ENCODE measurements around the gene PLA2G4A. TPM values are rescaled to one million over a fixed set of nuclear protein-coding genes. Genes with fewer than 3 reads are reported as not detected.
"Not testable (repeated sequence)": the region's sequence is repeated elsewhere in the genome, so short reads cannot be mapped to it uniquely, and the experiment has no call there.

Gene PLA2G4A
- polyA plus RNA-seq, 1 donor from 2014 or later: not detected

DNA sequence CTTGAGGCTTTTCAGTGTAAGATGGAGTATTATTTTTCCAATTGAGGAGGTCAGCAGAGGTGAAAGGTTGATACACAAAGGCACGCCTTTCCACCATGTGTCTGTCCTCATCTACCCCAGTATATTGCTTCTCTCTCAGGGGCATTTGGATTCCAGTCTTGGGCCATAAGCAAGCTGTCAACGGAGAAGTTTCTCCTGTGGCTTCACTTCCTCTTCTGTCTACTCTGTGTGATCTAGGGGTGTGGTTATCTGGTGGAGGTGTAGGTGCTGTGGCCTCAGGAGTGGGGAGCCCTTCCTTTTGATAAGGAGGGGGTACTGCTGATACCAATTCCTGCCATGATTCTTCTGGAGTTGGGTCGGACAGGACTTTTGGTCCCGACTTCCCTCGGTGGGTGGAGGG, 92.6 kb downstream of the PLA2G4A start:
- not testable (repeated sequence) for H3K4me2 ChIP-seq (ENCODE audit: low read length); H2AFZ ChIP-seq (ENCODE audit: low read depth, low read length); H3K36me3 ChIP-seq (ENCODE audit: insufficient read depth, low read length); H3F3A ChIP-seq (ENCODE audit: insufficient read depth, low read length, poor library complexity, severe bottlenecking); H3K79me2 ChIP-seq (replicated peaks; ENCODE audit: insufficient read depth, low read length); H3K9me3 ChIP-seq (ENCODE audit: low read length); H3K27ac ChIP-seq (ENCODE audit: low read length); H3K27me3 ChIP-seq (ENCODE audit: insufficient read depth, low read depth, low read length); H3K4me3 ChIP-seq (ENCODE audit: low read length); H3K9me2 ChIP-seq (ENCODE audit: insufficient read depth, low read length); H4K20me1 ChIP-seq (ENCODE audit: insufficient read depth); H3K9ac ChIP-seq (ENCODE audit: low read length)

DNA sequence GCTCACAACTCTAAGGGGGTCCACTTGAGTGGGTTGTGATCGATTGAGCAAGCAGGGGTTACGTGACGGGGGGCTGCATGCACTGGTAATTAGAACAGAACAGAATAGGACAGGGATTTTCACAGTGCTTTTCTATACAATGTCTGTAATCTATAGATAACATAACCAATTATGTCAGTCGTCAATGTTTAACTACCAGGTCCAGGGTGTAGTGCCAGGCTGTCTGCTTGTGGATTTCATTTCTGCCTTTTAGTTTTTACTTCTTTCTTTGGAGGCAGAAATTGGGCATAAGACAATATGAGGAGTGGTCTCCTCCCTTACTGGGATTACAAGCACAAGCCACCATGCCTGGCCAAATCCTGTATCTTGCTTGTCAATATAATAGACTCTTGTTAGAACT, 94.1 kb downstream of the PLA2G4A start:
- H3K9me2 ChIP-seq (ENCODE audit: insufficient read depth, low read length); H4K20me1 ChIP-seq (ENCODE audit: insufficient read depth); H3K27me3 ChIP-seq (ENCODE audit: insufficient read depth, low read depth, low read length); H3F3A ChIP-seq (ENCODE audit: insufficient read depth, low read length, poor library complexity, severe bottlenecking); H3K4me3 ChIP-seq (ENCODE audit: low read length); H3K79me2 ChIP-seq (replicated peaks; ENCODE audit: insufficient read depth, low read length); H3K4me2 ChIP-seq (ENCODE audit: low read length); H2AFZ ChIP-seq (ENCODE audit: low read depth, low read length); H3K9ac ChIP-seq (ENCODE audit: low read length); H3K36me3 ChIP-seq (ENCODE audit: insufficient read depth, low read length); H3K27ac ChIP-seq (ENCODE audit: low read length); H3K9me3 ChIP-seq (ENCODE audit: low read length): not testable (repeated sequence)

DNA sequence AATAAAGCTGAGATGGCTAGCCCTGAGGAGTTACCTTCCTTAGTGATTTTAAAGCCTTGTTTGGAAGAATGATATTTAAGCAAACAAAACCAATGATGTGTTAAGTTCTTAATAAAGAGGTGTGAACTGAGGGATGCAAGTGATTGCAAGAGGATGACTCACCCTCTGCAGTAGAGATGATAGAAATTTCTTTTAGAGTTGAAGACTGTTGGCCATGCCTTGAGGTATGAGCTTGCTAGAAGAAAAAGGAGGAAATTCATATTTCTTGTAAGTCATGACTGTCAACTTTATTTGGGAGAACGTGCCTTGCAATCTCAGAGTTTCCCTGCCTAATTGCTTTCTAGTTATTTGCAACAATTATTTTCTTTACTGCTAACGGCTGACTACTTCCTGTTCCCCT, 94.7 kb downstream of the PLA2G4A start:
- H3K27ac ChIP-seq (ENCODE audit: low read length): no peak overlapping the region
- H2AFZ ChIP-seq (ENCODE audit: low read depth, low read length): no peak overlapping the region
- no peak overlapping the region for H3K4me2 ChIP-seq (ENCODE audit: low read length)
- H3F3A ChIP-seq (ENCODE audit: insufficient read depth, low read length, poor library complexity, severe bottlenecking): no peaks in the 10 kb centered on the region
- no peak overlapping the region for H3K9ac ChIP-seq (ENCODE audit: low read length)
- no peaks in the 10 kb centered on the region for H3K9me2 ChIP-seq (ENCODE audit: insufficient read depth, low read length)
- TF ChIP-seq MXI1 (conservative IDR thresholded peaks at IDR 0.05; ENCODE audit: poor library complexity, severe bottlenecking) (no peak), EP300 (conservative IDR thresholded peaks at IDR 0.05; ENCODE audit: poor library complexity, severe bottlenecking) (no peak), TAF1 (IDR thresholded peaks at IDR 0.05; ENCODE audit: low read depth) (no peak), POLR2AphosphoS5 (IDR thresholded peaks at IDR 0.05) (no peak), RAD21 (conservative IDR thresholded peaks at IDR 0.05) (no peak), SMC3 (conservative IDR thresholded peaks at IDR 0.05; ENCODE audit: poor library complexity) (no peak), EZH2 (IDR thresholded peaks at IDR 0.05; ENCODE audit: borderline replicate concordance, insufficient read depth, low read length, poor library complexity, severe bottlenecking) (no peak)
- TF ChIP-seq, protein P1, sequence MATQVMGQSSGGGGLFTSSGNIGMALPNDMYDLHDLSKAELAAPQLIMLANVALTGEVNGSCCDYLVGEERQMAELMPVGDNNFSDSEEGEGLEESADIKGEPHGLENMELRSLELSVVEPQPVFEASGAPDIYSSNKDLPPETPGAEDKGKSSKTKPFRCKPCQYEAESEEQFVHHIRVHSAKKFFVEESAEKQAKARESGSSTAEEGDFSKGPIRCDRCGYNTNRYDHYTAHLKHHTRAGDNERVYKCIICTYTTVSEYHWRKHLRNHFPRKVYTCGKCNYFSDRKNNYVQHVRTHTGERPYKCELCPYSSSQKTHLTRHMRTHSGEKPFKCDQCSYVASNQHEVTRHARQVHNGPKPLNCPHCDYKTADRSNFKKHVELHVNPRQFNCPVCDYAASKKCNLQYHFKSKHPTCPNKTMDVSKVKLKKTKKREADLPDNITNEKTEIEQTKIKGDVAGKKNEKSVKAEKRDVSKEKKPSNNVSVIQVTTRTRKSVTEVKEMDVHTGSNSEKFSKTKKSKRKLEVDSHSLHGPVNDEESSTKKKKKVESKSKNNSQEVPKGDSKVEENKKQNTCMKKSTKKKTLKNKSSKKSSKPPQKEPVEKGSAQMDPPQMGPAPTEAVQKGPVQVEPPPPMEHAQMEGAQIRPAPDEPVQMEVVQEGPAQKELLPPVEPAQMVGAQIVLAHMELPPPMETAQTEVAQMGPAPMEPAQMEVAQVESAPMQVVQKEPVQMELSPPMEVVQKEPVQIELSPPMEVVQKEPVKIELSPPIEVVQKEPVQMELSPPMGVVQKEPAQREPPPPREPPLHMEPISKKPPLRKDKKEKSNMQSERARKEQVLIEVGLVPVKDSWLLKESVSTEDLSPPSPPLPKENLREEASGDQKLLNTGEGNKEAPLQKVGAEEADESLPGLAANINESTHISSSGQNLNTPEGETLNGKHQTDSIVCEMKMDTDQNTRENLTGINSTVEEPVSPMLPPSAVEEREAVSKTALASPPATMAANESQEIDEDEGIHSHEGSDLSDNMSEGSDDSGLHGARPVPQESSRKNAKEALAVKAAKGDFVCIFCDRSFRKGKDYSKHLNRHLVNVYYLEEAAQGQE (IDR thresholded peaks at IDR 0.05; ENCODE audit: borderline replicate concordance): no peak
- TF ChIP-seq, protein P2, sequence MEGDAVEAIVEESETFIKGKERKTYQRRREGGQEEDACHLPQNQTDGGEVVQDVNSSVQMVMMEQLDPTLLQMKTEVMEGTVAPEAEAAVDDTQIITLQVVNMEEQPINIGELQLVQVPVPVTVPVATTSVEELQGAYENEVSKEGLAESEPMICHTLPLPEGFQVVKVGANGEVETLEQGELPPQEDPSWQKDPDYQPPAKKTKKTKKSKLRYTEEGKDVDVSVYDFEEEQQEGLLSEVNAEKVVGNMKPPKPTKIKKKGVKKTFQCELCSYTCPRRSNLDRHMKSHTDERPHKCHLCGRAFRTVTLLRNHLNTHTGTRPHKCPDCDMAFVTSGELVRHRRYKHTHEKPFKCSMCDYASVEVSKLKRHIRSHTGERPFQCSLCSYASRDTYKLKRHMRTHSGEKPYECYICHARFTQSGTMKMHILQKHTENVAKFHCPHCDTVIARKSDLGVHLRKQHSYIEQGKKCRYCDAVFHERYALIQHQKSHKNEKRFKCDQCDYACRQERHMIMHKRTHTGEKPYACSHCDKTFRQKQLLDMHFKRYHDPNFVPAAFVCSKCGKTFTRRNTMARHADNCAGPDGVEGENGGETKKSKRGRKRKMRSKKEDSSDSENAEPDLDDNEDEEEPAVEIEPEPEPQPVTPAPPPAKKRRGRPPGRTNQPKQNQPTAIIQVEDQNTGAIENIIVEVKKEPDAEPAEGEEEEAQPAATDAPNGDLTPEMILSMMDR (IDR thresholded peaks at IDR 0.05; ENCODE audit: poor library complexity, severe bottlenecking): no peak
- H3K27me3 ChIP-seq (ENCODE audit: insufficient read depth, low read depth, low read length): no peaks in the 10 kb centered on the region
- no peaks in the 10 kb centered on the region for H4K20me1 ChIP-seq (ENCODE audit: insufficient read depth)
- no peaks in the 10 kb centered on the region for H3K79me2 ChIP-seq (replicated peaks; ENCODE audit: insufficient read depth, low read length)
- no peaks in the 10 kb centered on the region for H3K36me3 ChIP-seq (ENCODE audit: insufficient read depth, low read length)
- no peak overlapping the region for H3K4me3 ChIP-seq (ENCODE audit: low read length)
- no peaks in the 10 kb centered on the region for H3K9me3 ChIP-seq (ENCODE audit: low read length)

Measured in neural cell (in vitro differentiated cells).